ENCODE results near the gene FKBP7. TPM values are rescaled to one million over a fixed set of nuclear protein-coding genes. Genes with fewer than 3 reads are reported as not detected.

Gene FKBP7
- polyA plus RNA-seq, 1 donor from 2014 or later = 46.1 TPM

DNA sequence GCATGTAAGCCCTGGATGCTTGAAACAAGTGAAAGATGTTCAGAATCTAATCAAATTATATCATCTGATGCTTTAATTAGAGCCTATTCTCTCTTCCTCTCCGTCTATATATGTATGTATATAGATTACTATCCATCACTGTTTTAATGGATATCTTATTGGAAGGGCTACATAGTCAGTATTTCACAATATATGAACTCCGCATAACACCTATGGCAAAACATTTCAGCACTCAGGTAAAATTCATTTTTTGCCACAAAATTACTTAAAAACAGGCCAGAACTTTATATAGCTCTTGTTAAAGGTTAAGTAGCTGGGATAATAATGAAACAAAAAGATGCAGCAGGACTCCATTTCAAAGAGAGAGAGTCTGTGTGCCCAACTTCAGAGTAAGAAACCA, 26.1 kb downstream of the FKBP7 start:
- Histone ChIP-seq H4K20me1 (ENCODE audit: insufficient read depth) (no peaks in the 10 kb centered on the region), H3K4me3 (ENCODE audit: low read length) (no peak overlapping the region), H3K27me3 (ENCODE audit: insufficient read depth, low read depth, low read length) (no peaks in the 10 kb centered on the region), H3K36me3 (ENCODE audit: insufficient read depth, low read length) (no peaks in the 10 kb centered on the region), H3K9ac (ENCODE audit: low read length) (no peak overlapping the region), H2AFZ (ENCODE audit: low read depth, low read length) (no peak overlapping the region), H3K9me3 (ENCODE audit: low read length) (no peaks in the 10 kb centered on the region), H3F3A (ENCODE audit: insufficient read depth, low read length, poor library complexity, severe bottlenecking) (no peaks in the 10 kb centered on the region), H3K4me2 (ENCODE audit: low read length) (no peak overlapping the region), H3K9me2 (ENCODE audit: insufficient read depth, low read length) (no peaks in the 10 kb centered on the region), H3K27ac (ENCODE audit: low read length) (no peak overlapping the region), H3K79me2 (replicated peaks; ENCODE audit: insufficient read depth, low read length) (peaks cover 24% of the 10 kb centered on the region)
- no peak for TF ChIP-seq SMC3 (conservative IDR thresholded peaks at IDR 0.05; ENCODE audit: poor library complexity)
- no peak for TF ChIP-seq RAD21 (conservative IDR thresholded peaks at IDR 0.05)
- no peak for TF ChIP-seq TAF1 (IDR thresholded peaks at IDR 0.05; ENCODE audit: low read depth)
- TF ChIP-seq, protein P1, sequence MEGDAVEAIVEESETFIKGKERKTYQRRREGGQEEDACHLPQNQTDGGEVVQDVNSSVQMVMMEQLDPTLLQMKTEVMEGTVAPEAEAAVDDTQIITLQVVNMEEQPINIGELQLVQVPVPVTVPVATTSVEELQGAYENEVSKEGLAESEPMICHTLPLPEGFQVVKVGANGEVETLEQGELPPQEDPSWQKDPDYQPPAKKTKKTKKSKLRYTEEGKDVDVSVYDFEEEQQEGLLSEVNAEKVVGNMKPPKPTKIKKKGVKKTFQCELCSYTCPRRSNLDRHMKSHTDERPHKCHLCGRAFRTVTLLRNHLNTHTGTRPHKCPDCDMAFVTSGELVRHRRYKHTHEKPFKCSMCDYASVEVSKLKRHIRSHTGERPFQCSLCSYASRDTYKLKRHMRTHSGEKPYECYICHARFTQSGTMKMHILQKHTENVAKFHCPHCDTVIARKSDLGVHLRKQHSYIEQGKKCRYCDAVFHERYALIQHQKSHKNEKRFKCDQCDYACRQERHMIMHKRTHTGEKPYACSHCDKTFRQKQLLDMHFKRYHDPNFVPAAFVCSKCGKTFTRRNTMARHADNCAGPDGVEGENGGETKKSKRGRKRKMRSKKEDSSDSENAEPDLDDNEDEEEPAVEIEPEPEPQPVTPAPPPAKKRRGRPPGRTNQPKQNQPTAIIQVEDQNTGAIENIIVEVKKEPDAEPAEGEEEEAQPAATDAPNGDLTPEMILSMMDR (IDR thresholded peaks at IDR 0.05; ENCODE audit: poor library complexity, severe bottlenecking) = no peak
- no peak for TF ChIP-seq EZH2 (IDR thresholded peaks at IDR 0.05; ENCODE audit: borderline replicate concordance, insufficient read depth, low read length, poor library complexity, severe bottlenecking)
- no peak for TF ChIP-seq MXI1 (conservative IDR thresholded peaks at IDR 0.05; ENCODE audit: poor library complexity, severe bottlenecking)
- no peak for TF ChIP-seq EP300 (conservative IDR thresholded peaks at IDR 0.05; ENCODE audit: poor library complexity, severe bottlenecking)
- TF ChIP-seq, protein P2, sequence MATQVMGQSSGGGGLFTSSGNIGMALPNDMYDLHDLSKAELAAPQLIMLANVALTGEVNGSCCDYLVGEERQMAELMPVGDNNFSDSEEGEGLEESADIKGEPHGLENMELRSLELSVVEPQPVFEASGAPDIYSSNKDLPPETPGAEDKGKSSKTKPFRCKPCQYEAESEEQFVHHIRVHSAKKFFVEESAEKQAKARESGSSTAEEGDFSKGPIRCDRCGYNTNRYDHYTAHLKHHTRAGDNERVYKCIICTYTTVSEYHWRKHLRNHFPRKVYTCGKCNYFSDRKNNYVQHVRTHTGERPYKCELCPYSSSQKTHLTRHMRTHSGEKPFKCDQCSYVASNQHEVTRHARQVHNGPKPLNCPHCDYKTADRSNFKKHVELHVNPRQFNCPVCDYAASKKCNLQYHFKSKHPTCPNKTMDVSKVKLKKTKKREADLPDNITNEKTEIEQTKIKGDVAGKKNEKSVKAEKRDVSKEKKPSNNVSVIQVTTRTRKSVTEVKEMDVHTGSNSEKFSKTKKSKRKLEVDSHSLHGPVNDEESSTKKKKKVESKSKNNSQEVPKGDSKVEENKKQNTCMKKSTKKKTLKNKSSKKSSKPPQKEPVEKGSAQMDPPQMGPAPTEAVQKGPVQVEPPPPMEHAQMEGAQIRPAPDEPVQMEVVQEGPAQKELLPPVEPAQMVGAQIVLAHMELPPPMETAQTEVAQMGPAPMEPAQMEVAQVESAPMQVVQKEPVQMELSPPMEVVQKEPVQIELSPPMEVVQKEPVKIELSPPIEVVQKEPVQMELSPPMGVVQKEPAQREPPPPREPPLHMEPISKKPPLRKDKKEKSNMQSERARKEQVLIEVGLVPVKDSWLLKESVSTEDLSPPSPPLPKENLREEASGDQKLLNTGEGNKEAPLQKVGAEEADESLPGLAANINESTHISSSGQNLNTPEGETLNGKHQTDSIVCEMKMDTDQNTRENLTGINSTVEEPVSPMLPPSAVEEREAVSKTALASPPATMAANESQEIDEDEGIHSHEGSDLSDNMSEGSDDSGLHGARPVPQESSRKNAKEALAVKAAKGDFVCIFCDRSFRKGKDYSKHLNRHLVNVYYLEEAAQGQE (IDR thresholded peaks at IDR 0.05; ENCODE audit: borderline replicate concordance) = no peak

DNA sequence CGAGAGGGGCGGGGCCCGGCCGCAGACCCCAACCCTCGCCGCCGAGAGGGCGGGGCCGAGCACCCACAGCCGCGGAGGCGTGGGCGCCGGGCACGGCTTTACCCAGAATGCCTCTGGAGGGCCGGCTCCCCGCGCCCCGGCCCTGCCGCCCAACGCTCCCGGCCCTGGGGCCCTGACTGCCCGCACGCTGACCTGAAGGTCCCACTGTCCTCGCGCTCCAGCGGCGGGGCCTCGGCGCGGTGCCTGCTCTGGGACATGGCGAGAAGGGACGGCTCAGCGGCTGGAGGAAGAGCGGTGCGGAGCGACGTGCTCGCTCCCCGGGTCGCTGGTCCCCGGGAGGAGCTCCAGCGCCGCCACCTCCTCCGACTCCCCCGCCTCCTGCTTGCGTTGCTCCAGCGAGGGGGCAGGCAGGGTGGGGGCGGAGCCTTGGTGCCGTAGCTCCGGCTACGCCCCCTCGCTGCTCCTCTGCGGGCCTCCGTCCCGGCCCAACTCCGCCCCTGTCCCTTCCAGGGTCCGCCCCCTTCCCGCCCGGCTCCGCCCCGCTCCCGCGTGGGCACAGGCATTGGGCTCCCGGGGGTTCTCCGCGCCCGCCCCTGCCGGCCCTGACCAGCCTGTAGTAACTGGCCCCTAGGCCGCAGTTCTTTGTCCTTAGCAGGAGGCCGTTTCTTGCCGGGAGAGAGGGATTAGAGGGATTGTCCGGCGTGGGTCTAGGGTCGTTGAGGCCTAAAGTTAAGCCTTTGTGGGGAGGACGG, 27.4 kb downstream of the FKBP7 start, which contains the start of the genes PJVK and PRKRA:
PJVK (plus strand) TSS at position 605 of the 752 bp plus-strand sequence. CDS start 2,032 bp downstream, outside the sequence.
PRKRA (minus strand) TSS at position 402 of the 752 bp plus-strand sequence; CDS start at position 257, 145 bp downstream.
- no peaks in the 10 kb centered on the region for H4K20me1 ChIP-seq (ENCODE audit: insufficient read depth)
- peak within 1 kb of the TSS; percentile 95 for H3K9ac ChIP-seq (ENCODE audit: low read length)
- peak within 1 kb of the TSS; percentile 92 for H3K27ac ChIP-seq (ENCODE audit: low read length)
- no peaks in the 10 kb centered on the region for H3K9me3 ChIP-seq (ENCODE audit: low read length)
- no peaks in the 10 kb centered on the region for H3K27me3 ChIP-seq (ENCODE audit: insufficient read depth, low read depth, low read length)
- peak within 1 kb of the TSS; percentile 97 for H2AFZ ChIP-seq (ENCODE audit: low read depth, low read length)
- peak; percentile 82 for TF ChIP-seq EP300 (conservative IDR thresholded peaks at IDR 0.05; ENCODE audit: poor library complexity, severe bottlenecking)
- no peak for TF ChIP-seq RAD21 (conservative IDR thresholded peaks at IDR 0.05)
- peak; percentile 88 for TF ChIP-seq MXI1 (conservative IDR thresholded peaks at IDR 0.05; ENCODE audit: poor library complexity, severe bottlenecking)
- peak; percentile 86 for TF ChIP-seq POLR2AphosphoS5 (IDR thresholded peaks at IDR 0.05)
- TF ChIP-seq TAF1 (IDR thresholded peaks at IDR 0.05; ENCODE audit: low read depth) = peak; percentile 80
- TF ChIP-seq EZH2 (IDR thresholded peaks at IDR 0.05; ENCODE audit: borderline replicate concordance, insufficient read depth, low read length, poor library complexity, severe bottlenecking) = no peak
- TF ChIP-seq, protein P1 (IDR thresholded peaks at IDR 0.05; ENCODE audit: poor library complexity, severe bottlenecking) = no peak
- TF ChIP-seq SMC3 (conservative IDR thresholded peaks at IDR 0.05; ENCODE audit: poor library complexity) = peak; percentile 52
- TF ChIP-seq, protein P2 (IDR thresholded peaks at IDR 0.05; ENCODE audit: borderline replicate concordance) = peak; percentile 39
- H3K4me2 ChIP-seq (ENCODE audit: low read length) = peak within 1 kb of the TSS; percentile 99
- H3K36me3 ChIP-seq (ENCODE audit: insufficient read depth, low read length) = no peaks in the 10 kb centered on the region
- H3K79me2 ChIP-seq (replicated peaks; ENCODE audit: insufficient read depth, low read length) = peaks cover 28% of the 10 kb centered on the region
- H3F3A ChIP-seq (ENCODE audit: insufficient read depth, low read length, poor library complexity, severe bottlenecking) = no peaks in the 10 kb centered on the region
- peak within 1 kb of the TSS; percentile 78 for H3K4me3 ChIP-seq (ENCODE audit: low read length)
- H3K9me2 ChIP-seq (ENCODE audit: insufficient read depth, low read length) = no peaks in the 10 kb centered on the region
